ENCODE measurements around the gene CCDC197.

CCDC197 gene

DNA sequence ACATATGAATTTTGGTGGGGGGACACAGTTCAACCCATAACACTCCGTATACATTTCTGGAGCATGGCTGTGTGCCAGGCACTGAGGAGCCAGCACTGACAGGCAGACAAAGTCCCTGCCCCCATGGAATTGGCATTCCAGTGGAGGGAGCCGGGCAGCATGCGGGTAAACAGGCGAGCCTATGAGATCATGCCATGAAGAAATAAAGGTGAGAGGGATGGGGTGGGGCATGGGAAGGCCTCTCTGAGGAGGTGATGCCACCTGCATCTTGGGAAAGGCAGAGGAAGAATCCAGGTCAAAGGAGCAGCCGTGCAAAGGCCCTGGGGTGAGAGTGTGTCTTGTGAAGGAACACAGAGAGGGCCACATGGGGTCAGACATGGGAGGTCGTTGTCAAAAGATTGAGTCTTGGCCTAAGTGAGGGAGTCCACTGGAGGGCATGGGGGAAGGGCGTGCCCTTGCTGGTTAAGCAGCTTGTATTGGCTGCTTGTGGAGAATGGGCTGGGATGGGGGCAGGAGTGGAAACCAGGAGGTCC lies 32.6 kb downstream of the CCDC197 start:
- H3K27me3 ChIP-seq (ENCODE audit: low read length) = no peaks in the 10 kb centered on the region
- no peak overlapping the region for H2AFZ ChIP-seq (ENCODE audit: low read depth, low read length, severe bottlenecking)
- no peaks in the 10 kb centered on the region for H3K9me3 ChIP-seq (ENCODE audit: insufficient read depth, low read length)
- no peak overlapping the region for H3K4me3 ChIP-seq (ENCODE audit: insufficient read depth, low read length, poor library complexity, severe bottlenecking)
- no peak for TF ChIP-seq EZH2phosphoT487 (conservative IDR thresholded peaks at IDR 0.05; ENCODE audit: low read length)
- TF ChIP-seq, protein P1, sequence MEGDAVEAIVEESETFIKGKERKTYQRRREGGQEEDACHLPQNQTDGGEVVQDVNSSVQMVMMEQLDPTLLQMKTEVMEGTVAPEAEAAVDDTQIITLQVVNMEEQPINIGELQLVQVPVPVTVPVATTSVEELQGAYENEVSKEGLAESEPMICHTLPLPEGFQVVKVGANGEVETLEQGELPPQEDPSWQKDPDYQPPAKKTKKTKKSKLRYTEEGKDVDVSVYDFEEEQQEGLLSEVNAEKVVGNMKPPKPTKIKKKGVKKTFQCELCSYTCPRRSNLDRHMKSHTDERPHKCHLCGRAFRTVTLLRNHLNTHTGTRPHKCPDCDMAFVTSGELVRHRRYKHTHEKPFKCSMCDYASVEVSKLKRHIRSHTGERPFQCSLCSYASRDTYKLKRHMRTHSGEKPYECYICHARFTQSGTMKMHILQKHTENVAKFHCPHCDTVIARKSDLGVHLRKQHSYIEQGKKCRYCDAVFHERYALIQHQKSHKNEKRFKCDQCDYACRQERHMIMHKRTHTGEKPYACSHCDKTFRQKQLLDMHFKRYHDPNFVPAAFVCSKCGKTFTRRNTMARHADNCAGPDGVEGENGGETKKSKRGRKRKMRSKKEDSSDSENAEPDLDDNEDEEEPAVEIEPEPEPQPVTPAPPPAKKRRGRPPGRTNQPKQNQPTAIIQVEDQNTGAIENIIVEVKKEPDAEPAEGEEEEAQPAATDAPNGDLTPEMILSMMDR (IDR thresholded peaks at IDR 0.05; ENCODE audit: insufficient read depth, low read length, poor library complexity, severe bottlenecking) = no peak
- H3K4me2 ChIP-seq (ENCODE audit: low read depth, low read length, poor library complexity, severe bottlenecking) = no peak overlapping the region
- no peaks in the 10 kb centered on the region for H3K36me3 ChIP-seq (ENCODE audit: low read length)
- no peaks in the 10 kb centered on the region for H4K20me1 ChIP-seq (ENCODE audit: low read depth, low read length)
- H3K79me2 ChIP-seq (ENCODE audit: insufficient read depth, low read length) = no peaks in the 10 kb centered on the region
- H3K9ac ChIP-seq (ENCODE audit: low read length) = no peak overlapping the region
- no peaks in the 10 kb centered on the region for H3K9me2 ChIP-seq (replicated peaks; ENCODE audit: insufficient read depth, low read length)
- H3F3A ChIP-seq (ENCODE audit: insufficient read depth) = no peaks in the 10 kb centered on the region
- H3K27ac ChIP-seq (ENCODE audit: low read depth, low read length) = no peak overlapping the region

DNA sequence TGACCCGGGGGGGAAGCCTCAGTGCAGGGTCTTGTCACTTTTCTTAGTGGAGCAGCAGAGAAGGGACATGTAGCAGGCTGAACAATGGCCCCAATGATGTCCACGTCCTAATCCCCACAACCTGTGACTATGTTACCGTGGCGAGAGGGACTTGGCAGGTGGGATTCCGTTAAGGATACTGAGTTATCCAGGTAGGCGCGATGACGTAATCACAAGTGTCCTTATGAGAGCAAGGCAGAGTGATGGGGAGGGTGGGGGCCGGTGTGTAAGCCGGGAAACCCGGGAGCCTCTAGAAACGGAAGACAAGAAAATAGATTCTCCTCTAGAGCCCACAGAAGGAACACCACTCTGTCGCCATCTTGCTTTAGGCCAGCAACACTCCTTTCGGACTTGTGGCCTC lies 33.5 kb downstream of the CCDC197 start:
- H3K27ac ChIP-seq (ENCODE audit: low read depth, low read length) = no peak overlapping the region
- no peaks in the 10 kb centered on the region for H3K79me2 ChIP-seq (ENCODE audit: insufficient read depth, low read length)
- no peaks in the 10 kb centered on the region for H3K27me3 ChIP-seq (ENCODE audit: low read length)
- H2AFZ ChIP-seq (ENCODE audit: low read depth, low read length, severe bottlenecking) = no peak overlapping the region
- no peaks in the 10 kb centered on the region for H4K20me1 ChIP-seq (ENCODE audit: low read depth, low read length)
- no peak overlapping the region for H3K4me3 ChIP-seq (ENCODE audit: insufficient read depth, low read length, poor library complexity, severe bottlenecking)
- no peaks in the 10 kb centered on the region for H3K36me3 ChIP-seq (ENCODE audit: low read length)
- H3K9me2 ChIP-seq (replicated peaks; ENCODE audit: insufficient read depth, low read length) = no peaks in the 10 kb centered on the region
- H3K9me3 ChIP-seq (ENCODE audit: insufficient read depth, low read length) = no peaks in the 10 kb centered on the region
- no peaks in the 10 kb centered on the region for H3F3A ChIP-seq (ENCODE audit: insufficient read depth)
- no peak for TF ChIP-seq EZH2phosphoT487 (conservative IDR thresholded peaks at IDR 0.05; ENCODE audit: low read length)
- TF ChIP-seq, protein P1 (IDR thresholded peaks at IDR 0.05; ENCODE audit: insufficient read depth, low read length, poor library complexity, severe bottlenecking) = no peak
- H3K9ac ChIP-seq (ENCODE audit: low read length) = no peak overlapping the region
- H3K4me2 ChIP-seq (ENCODE audit: low read depth, low read length, poor library complexity, severe bottlenecking) = no peak overlapping the region

DNA sequence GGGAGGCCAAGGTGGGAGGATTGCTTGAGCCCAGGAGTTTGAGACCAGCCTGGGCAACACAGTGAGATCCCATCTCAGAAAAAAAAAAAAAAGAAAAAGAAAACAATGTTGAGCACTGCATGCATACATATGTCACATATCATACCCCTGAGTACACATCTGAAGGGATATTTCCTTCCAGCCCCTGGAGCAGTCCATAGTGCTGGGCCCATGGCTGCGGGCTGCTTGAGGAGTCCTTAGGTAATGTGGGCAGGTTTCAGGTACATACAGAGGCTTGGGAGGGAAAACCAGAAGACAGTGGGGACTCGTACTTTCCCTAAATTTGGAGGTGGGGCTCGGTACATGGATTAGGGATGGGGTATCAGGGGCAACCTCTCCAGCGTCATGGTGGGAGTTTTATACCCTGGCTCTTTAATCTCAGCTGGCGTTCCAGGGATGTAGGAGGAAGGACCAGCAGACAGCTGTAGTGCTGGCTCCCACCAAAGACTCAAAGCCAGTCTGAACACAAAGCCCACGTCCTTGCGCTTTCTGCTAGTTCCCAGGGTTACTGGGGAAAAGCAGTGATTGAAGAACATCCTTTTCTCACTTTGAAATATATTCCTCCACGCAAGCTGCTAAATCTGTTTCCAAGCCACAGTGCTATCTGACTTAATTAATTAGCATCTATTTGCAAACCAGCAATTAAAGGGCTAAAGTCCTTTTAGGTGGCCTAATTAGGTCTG lies 34.2 kb downstream of the CCDC197 start:
- H3K4me3 ChIP-seq (ENCODE audit: insufficient read depth, low read length, poor library complexity, severe bottlenecking) = no peak overlapping the region
- H4K20me1 ChIP-seq (ENCODE audit: low read depth, low read length) = no peaks in the 10 kb centered on the region
- no peaks in the 10 kb centered on the region for H3K79me2 ChIP-seq (ENCODE audit: insufficient read depth, low read length)
- TF ChIP-seq EZH2phosphoT487 (conservative IDR thresholded peaks at IDR 0.05; ENCODE audit: low read length) = no peak
- TF ChIP-seq, protein P1 (IDR thresholded peaks at IDR 0.05; ENCODE audit: insufficient read depth, low read length, poor library complexity, severe bottlenecking) = no peak
- no peak overlapping the region for H3K9ac ChIP-seq (ENCODE audit: low read length)
- H3K9me2 ChIP-seq (replicated peaks; ENCODE audit: insufficient read depth, low read length) = no peaks in the 10 kb centered on the region
- no peaks in the 10 kb centered on the region for H3K36me3 ChIP-seq (ENCODE audit: low read length)
- no peaks in the 10 kb centered on the region for H3K9me3 ChIP-seq (ENCODE audit: insufficient read depth, low read length)
- H3K27me3 ChIP-seq (ENCODE audit: low read length) = no peaks in the 10 kb centered on the region
- H3F3A ChIP-seq (ENCODE audit: insufficient read depth) = no peaks in the 10 kb centered on the region
- H3K4me2 ChIP-seq (ENCODE audit: low read depth, low read length, poor library complexity, severe bottlenecking) = no peak overlapping the region
- no peak overlapping the region for H2AFZ ChIP-seq (ENCODE audit: low read depth, low read length, severe bottlenecking)
- no peak overlapping the region for H3K27ac ChIP-seq (ENCODE audit: low read depth, low read length)

Measured in SU-DHL-6 (cell line).